BLaER1 treated with 17β-estradiol and CSF1 and Interleukin-3, amounts not matched to agents 10 nM and 100 nM (cell line): ENCODE measurements around the gene ZFYVE1.

Experiments
- H3K27ac ChIP-seq, 11 experiments: shearing (Covaris generic); formaldehyde crosslinking; 2 replicates each; pipeline ENCODE4 v1.8.1; 2022
- H3K27me3 ChIP-seq, 11 experiments: shearing (Covaris generic); formaldehyde crosslinking; 2 replicates each; pipeline ENCODE4 v1.8.1; 2022
- H3K36me3 ChIP-seq, 11 experiments: shearing (Covaris generic); formaldehyde crosslinking; 2 replicates each; pipeline ENCODE4 v1.8.1; 2022
- H3K4me1 ChIP-seq, 10 experiments: shearing (Covaris generic); formaldehyde crosslinking; 2 replicates each; pipeline ENCODE4 v1.8.1; 2022
- H3K4me2 ChIP-seq, 11 experiments: shearing (Covaris generic); formaldehyde crosslinking; 2 replicates each; pipeline ENCODE4 v1.8.1; 2022
- H3K4me3 ChIP-seq, 10 experiments: shearing (Covaris generic); formaldehyde crosslinking; 2 replicates each; pipeline ENCODE4 v1.8.1; 2022
- H3K9ac ChIP-seq, 11 experiments: shearing (Covaris generic); formaldehyde crosslinking; 2 replicates each; pipeline ENCODE4 v1.8.1; 2022
- H3K9me3 ChIP-seq, 11 experiments: shearing (Covaris generic); formaldehyde crosslinking; replicated peaks in 1 of 11; 2 replicates each; pipeline ENCODE4 v1.8.1; 2022
- H4K20me1 ChIP-seq, 11 experiments: shearing (Covaris generic); formaldehyde crosslinking; 2 replicates each; pipeline ENCODE4 v1.8.1; 2022
- Cebpa-rat ChIP-seq, 11 experiments: shearing (Covaris generic); IDR thresholded peaks; 2 replicates each; pipeline ENCODE4 v1.8.1; 2022

The ZFYVE1 gene

GRCh38 chr14:72925815-72926291 is 101.1 kb downstream of the ZFYVE1 start:
- no peak for TF ChIP-seq Cebpa-rat (IDR thresholded peaks at IDR 0.05)
- Histone ChIP-seq H3K9me3 (peaks cover 0 to 15% (median 5%) of the 10 kb centered on the region in 11 experiments; a peak in 4 of 22 replicates), H3K4me1 (peaks cover 13 to 30% (median 16%) of the 10 kb centered on the region in 10 experiments), H3K36me3 (peaks cover 0 to 23% (median 18%) of the 10 kb centered on the region in 11 experiments; a peak in 18 of 22 replicates), H3K9ac (peak overlapping the region in 9 of 11 experiments; percentile 40 to 78 (median 68); a peak in 17 of 22 replicates), H4K20me1 (peaks cover 0 to 35% (median 3%) of the 10 kb centered on the region in 11 experiments; a peak in 10 of 22 replicates), H3K4me3 (peak overlapping the region; percentile 35 to 94 (median 82)), H3K27ac (peak overlapping the region in 9 of 11 experiments; percentile 48 to 71 (median 61); a peak in 17 of 22 replicates), H3K27me3 (no peaks in the 10 kb centered on the region), H3K4me2 (peak overlapping the region; percentile 58 to 96 (median 77))

DNA sequence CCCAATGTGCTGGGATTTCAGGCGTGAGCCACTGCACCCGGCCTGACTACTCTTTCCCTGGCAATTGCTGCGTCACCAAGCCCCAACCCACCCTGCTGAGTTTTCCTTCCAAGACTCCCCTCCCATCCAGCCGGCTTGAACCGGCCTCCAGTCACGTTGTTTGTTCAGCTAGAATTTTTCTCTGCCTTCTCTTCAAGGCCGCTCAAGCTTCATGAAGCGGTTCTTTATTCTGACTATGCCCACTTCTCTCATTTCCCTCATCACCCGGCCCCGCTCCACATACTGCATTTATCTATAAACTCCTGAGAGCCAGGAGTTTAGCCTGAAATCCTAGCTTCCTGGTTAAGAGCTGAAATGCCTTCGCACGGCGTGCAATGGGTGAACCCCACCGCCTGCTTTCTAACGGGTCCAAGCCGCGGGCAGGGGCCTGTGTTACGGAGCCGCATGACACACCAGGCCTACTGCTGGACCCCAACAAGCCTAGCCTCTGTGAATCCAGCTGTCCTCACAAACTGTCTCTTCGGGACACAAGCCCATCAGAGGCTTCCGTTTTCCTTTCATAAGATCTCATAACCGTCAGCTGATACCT is 101.6 kb downstream of the ZFYVE1 start:
- Histone ChIP-seq H3K9ac (peak overlapping the region in 6 of 11 experiments; percentile 59 to 78 (median 70); a peak in 8 of 22 replicates), H4K20me1 (peaks cover 0 to 29% (median 1%) of the 10 kb centered on the region in 11 experiments; a peak in 10 of 22 replicates), H3K36me3 (peaks cover 0 to 22% (median 16%) of the 10 kb centered on the region in 11 experiments; a peak in 18 of 22 replicates), H3K4me1 (peaks cover 10 to 25% (median 16%) of the 10 kb centered on the region in 10 experiments), H3K27me3 (no peaks in the 10 kb centered on the region), H3K27ac (peak overlapping the region in 4 of 11 experiments; percentile 48 to 54 (median 50); a peak in 4 of 22 replicates), H3K9me3 (peaks cover 0 to 14% (median 5%) of the 10 kb centered on the region in 11 experiments; a peak in 4 of 22 replicates), H3K4me2 (peak overlapping the region; percentile 58 to 96 (median 77)), H3K4me3 (peak overlapping the region in 2 of 10 experiments; percentile 77 to 86; a peak in 7 of 20 replicates)
- TF ChIP-seq Cebpa-rat (IDR thresholded peaks at IDR 0.05), result no peak

GRCh38 chr14:72924337-72924736 is 102.6 kb downstream of the ZFYVE1 start:
- Histone ChIP-seq H3K4me2 (no peak overlapping the region), H3K27ac (no peak overlapping the region), H3K27me3 (no peaks in the 10 kb centered on the region), H3K36me3 (peaks cover 0 to 12% (median 8%) of the 10 kb centered on the region in 11 experiments; a peak in 16 of 22 replicates), H3K4me3 (no peak overlapping the region), H3K9ac (no peak overlapping the region), H3K9me3 (peaks cover 0 to 6% (median 0%) of the 10 kb centered on the region in 11 experiments; a peak in 1 of 22 replicates), H4K20me1 (peaks cover 0 to 20% (median 0%) of the 10 kb centered on the region in 11 experiments; a peak in 7 of 22 replicates), H3K4me1 (peaks cover 10 to 22% (median 16%) of the 10 kb centered on the region in 10 experiments)
- TF ChIP-seq Cebpa-rat (IDR thresholded peaks at IDR 0.05), result no peak

GRCh38 chr14:72921396-72921795 is 105.5 kb downstream of the ZFYVE1 start:
- Histone ChIP-seq H3K27ac (no peak overlapping the region), H3K27me3 (no peaks in the 10 kb centered on the region), H3K4me2 (no peak overlapping the region), H3K4me3 (no peak overlapping the region), H3K36me3 (no peaks in the 10 kb centered on the region), H4K20me1 (no peaks in the 10 kb centered on the region), H3K9ac (no peak overlapping the region), H3K9me3 (no peaks in the 10 kb centered on the region), H3K4me1 (peaks cover 0 to 7% (median 6%) of the 10 kb centered on the region in 10 experiments; a peak in 9 of 20 replicates)
- no peak for TF ChIP-seq Cebpa-rat (IDR thresholded peaks at IDR 0.05)

DNA sequence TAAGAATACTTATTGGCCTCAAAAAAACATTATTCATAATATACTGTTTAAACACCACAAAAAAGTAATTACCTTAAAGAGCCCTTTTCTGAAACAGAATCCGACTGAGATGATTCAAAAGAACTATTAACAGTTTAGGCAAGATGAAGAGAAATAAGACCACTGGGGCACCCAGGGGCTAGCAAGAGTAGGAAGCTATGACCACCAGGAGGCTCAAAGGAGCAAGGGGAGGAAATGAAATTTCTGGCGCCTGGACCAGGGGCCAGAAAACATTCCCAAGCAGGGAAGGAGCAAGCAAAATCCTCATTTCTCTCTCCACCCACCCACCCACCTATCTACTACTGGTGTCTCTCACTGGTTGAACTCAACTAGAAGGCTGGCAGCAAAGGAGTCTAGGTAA is 106.9 kb downstream of the ZFYVE1 start:
- H3K4me1 ChIP-seq, result no peaks in the 10 kb centered on the region
- H3K4me3 ChIP-seq, result no peak overlapping the region
- no peak overlapping the region for H3K27ac ChIP-seq
- H4K20me1 ChIP-seq, result no peaks in the 10 kb centered on the region
- H3K9ac ChIP-seq, result no peak overlapping the region
- no peaks in the 10 kb centered on the region for H3K27me3 ChIP-seq
- no peak for TF ChIP-seq Cebpa-rat (IDR thresholded peaks at IDR 0.05)
- no peaks in the 10 kb centered on the region for H3K9me3 ChIP-seq
- no peaks in the 10 kb centered on the region for H3K36me3 ChIP-seq
- H3K4me2 ChIP-seq, result no peak overlapping the region
